H1 (cell line): ENCODE measurements around the gene KRTAP5-4. TPM values are rescaled to one million over a fixed set of nuclear protein-coding genes. Genes with fewer than 3 reads are reported as not detected.

Source experiments
- JUND ChIP-seq: IDR thresholded peaks from 2 replicates; pipeline ENCODE4 v1.6.1; 2011; ENCODE audit warnings: mild to moderate bottlenecking, improper control_type of control experiment, low read length
- MAX ChIP-seq: IDR thresholded peaks from 2 replicates; pipeline ENCODE4 v1.6.1; 2012; ENCODE audit warnings: inconsistent platforms
- NANOG ChIP-seq: IDR thresholded peaks from 2 replicates; pipeline ENCODE4 v1.6.1; 2011; ENCODE audit warnings: low read length, low read depth, mild to moderate bottlenecking, inconsistent platforms; ENCODE audit not compliant: insufficient read depth, poor library complexity, severe bottlenecking
- RBBP5 ChIP-seq: IDR thresholded peaks from 2 replicates; pipeline ENCODE4 v1.7.1; 2012; ENCODE audit warnings: low read depth, mild to moderate bottlenecking, inconsistent platforms, low read length, moderate library complexity, borderline replicate concordance
- SRF ChIP-seq: IDR thresholded peaks from 2 replicates; pipeline ENCODE4 v1.6.1; 2011; ENCODE audit warnings: mild to moderate bottlenecking, low read depth, low read length, moderate library complexity
- polyA plus RNA-seq, 7 experiments: library from polyadenylated mRNA; depleted of rRNA in 3 of 7; stranded (reverse) in 5 of 7; unstranded in 2 of 7; fragments of >200 nt in 5 of 7; fragments of 200-250 nt in 2 of 7; gene quantifications; 1 replicate in 5 of 7; 2 replicates in 1 of 7; 4 replicates in 1 of 7; pipeline versions ENCODE4 v1.2.1 to v1.2.3, GENCODE V29; 2011 to 2013; ENCODE audit warnings: missing spikeins in 2 of 7, mixed read lengths in 2 of 7
- total RNA-seq: library from RNA; stranded (reverse); fragmentation: NEBNext Ultra II Directional; extraction: Animal tissue kit (Norgen Biotek cat#: 25700); gene quantifications from 2 replicates; pipeline ENCODE4 v1.2.1, GENCODE V29; 2021

Gene KRTAP5-4
- total and polyA plus RNA-seq, 2 of the 8 experiments (the other 6 are each of a cell fraction or from before 2014, with no cell fraction given): not detected

- TF ChIP-seq RBBP5 (no peak), SRF (no peak), NANOG (no peak), JUND (no peak), MAX (no peak)
Observed at GRCh38 chr11:1650034-1650917, 28.3 kb upstream of the KRTAP5-4 start (continued).
